Endothelial cell of umbilical vein (primary cell): Measurements from ENCODE around the gene MYO1A. TPM values are rescaled to one million over a fixed set of nuclear protein-coding genes. Genes with fewer than 3 reads are reported as not detected.

Experiments used
- BruUV-seq: library from RNA; stranded (reverse); fragments of 400-500 nt; replicated peaks from 2 replicates; lab custom pipeline; 2021; lab: Mats Ljungman, UMichigan
- CTCF ChIA-PET: fragments of 300-600, 350-600 bp; sonication (Branson Sonifier 250); formaldehyde crosslinking; loops from one replicate; lab custom pipeline; 2021; ENCODE audit warnings: antibody characterized with exemption, inconsistent platforms; lab: Charles Lee
- POLR2A ChIA-PET: fragments of 300-600, 350-600 bp; sonication (Branson Sonifier 250); formaldehyde crosslinking; loops from one replicate; lab custom pipeline; 2021; ENCODE audit warnings: antibody characterized with exemption, inconsistent platforms; lab: Charles Lee
- DNase-seq: peaks from one replicate; pipeline ENCODE4 v3.0.0-alpha.2; 2011; ENCODE audit warnings: low read depth, low spot score
- FAIRE-seq: peaks from 2 replicates; lab custom pipeline; 2011; peaks lifted over from hg19 to GRCh38; lab: Jason Lieb, UNC
- H2AFZ ChIP-seq: 2 replicates; pipeline ENCODE4 v1.6.0; 2012; ENCODE audit warnings: low read depth, low read length, control low read depth, inconsistent platforms
- H3K27ac ChIP-seq: 2 replicates; pipeline ENCODE4 v1.5.1; 2011; ENCODE audit warnings: low read depth, mild to moderate bottlenecking, control low read depth, low read length, moderate library complexity; ENCODE audit not compliant: insufficient read depth
- H3K27me3 ChIP-seq, 2 experiments: 2 replicates each; pipeline versions ENCODE4 v1.6.0 to v1.6.1; 2011; ENCODE audit warnings: low read length in 2 of 2, mixed read lengths in 1 of 2; ENCODE audit not compliant: control insufficient read depth in 2 of 2, insufficient read depth in 2 of 2
- H3K36me3 ChIP-seq, 2 experiments: 2 replicates in 1 of 2; 3 replicates in 1 of 2; pipeline ENCODE4 v1.5.1; 2011; ENCODE audit warnings: low read length in 2 of 2, mild to moderate bottlenecking in 1 of 2, moderate library complexity in 1 of 2; ENCODE audit not compliant: control insufficient read depth in 2 of 2, insufficient read depth in 2 of 2; ENCODE audit errors: extremely low read depth in 1 of 2
- H3K4me1 ChIP-seq: 3 replicates; pipeline ENCODE4 v1.5.1; 2011; ENCODE audit warnings: mild to moderate bottlenecking, low read length; ENCODE audit not compliant: control insufficient read depth, insufficient read depth; ENCODE audit errors: extremely low read depth
- H3K4me2 ChIP-seq: 2 replicates; pipeline ENCODE4 v1.6.1; 2011; ENCODE audit warnings: low read length, control low read depth, mixed read lengths; ENCODE audit not compliant: insufficient read depth
- H3K4me3 ChIP-seq, 3 experiments: fragments of 200-600 bp in 1 of 3; sonication (generic), shearing (Covaris generic) in 1 of 3; replicated peaks in 1 of 3; 2 replicates each; pipeline ENCODE4 v1.5.1; 2011 to 2016; ENCODE audit warnings: control low read depth in 3 of 3, low read length in 3 of 3, mild to moderate bottlenecking in 2 of 3, inconsistent platforms in 1 of 3, low read depth in 1 of 3, moderate library complexity in 1 of 3; ENCODE audit not compliant: insufficient read depth in 1 of 3
- H3K79me2 ChIP-seq: 2 replicates; pipeline ENCODE4 v1.6.0; 2012; ENCODE audit warnings: low read length, inconsistent platforms; ENCODE audit not compliant: control insufficient read depth, insufficient read depth
- H3K9ac ChIP-seq: replicated peaks from 2 replicates; pipeline ENCODE3; 2011; ENCODE audit warnings: low read length, control low read depth; ENCODE audit not compliant: insufficient read depth; ENCODE audit errors: extremely low read depth
- H3K9me1 ChIP-seq: replicated peaks from 3 replicates; pipeline ENCODE4 v1.6.0; 2011; ENCODE audit warnings: mild to moderate bottlenecking, low read length; ENCODE audit not compliant: control insufficient read depth, insufficient read depth; ENCODE audit errors: extremely low read depth
- H3K9me3 ChIP-seq: replicated peaks from 2 replicates; pipeline ENCODE4 v1.5.1; 2012; ENCODE audit warnings: low read length, inconsistent platforms; ENCODE audit not compliant: control insufficient read depth, insufficient read depth
- H4K20me1 ChIP-seq: replicated peaks from 2 replicates; pipeline ENCODE3; 2011; ENCODE audit warnings: mild to moderate bottlenecking, low read length; ENCODE audit not compliant: control insufficient read depth, insufficient read depth; ENCODE audit errors: extremely low read depth
- EZH2 ChIP-seq: IDR thresholded peaks from 2 replicates; pipeline ENCODE4 v1.6.1; 2012; ENCODE audit warnings: borderline replicate concordance, low read depth, mild to moderate bottlenecking, moderate library complexity, low read length, inconsistent platforms; ENCODE audit not compliant: severe bottlenecking
- FOS ChIP-seq: IDR thresholded peaks from 2 replicates; pipeline ENCODE4 v1.6.1; 2011; ENCODE audit warnings: mild to moderate bottlenecking, low read length, moderate library complexity, borderline replicate concordance; ENCODE audit not compliant: insufficient read depth
- GATA2 ChIP-seq: IDR thresholded peaks from 2 replicates; pipeline ENCODE4 v1.7.0; 2011; ENCODE audit warnings: low read depth, mild to moderate bottlenecking, moderate library complexity, mixed read lengths, low read length; ENCODE audit not compliant: insufficient read length, insufficient read depth
- JUN ChIP-seq: IDR thresholded peaks from 2 replicates; pipeline ENCODE4 v1.6.1; 2011; ENCODE audit warnings: borderline replicate concordance, low read depth; ENCODE audit not compliant: insufficient read length, insufficient read depth
- MYC ChIP-seq: IDR thresholded peaks from one replicate; pipeline ENCODE4 v1.6.1; 2011; ENCODE audit warnings: mild to moderate bottlenecking, low read depth, low read length
- POLR2A ChIP-seq: IDR thresholded peaks from 2 replicates; pipeline ENCODE4 v1.6.1; 2012; ENCODE audit warnings: low read depth, mild to moderate bottlenecking, control low read depth, low read length
- dilution Hi-C: fragments of 300-500 bp; cut with MboI; formaldehyde crosslinking; loops from one replicate; pipeline ENCODE4 v1.15.0; 2019; ENCODE audit warnings: low sequenced_read_pairs; ENCODE audit not compliant: extremely low pct_ligation_motif_present
- intact Hi-C: fragments of 100-400 bp; cut with micrococcal nuclease; formaldehyde crosslinking; loops from one replicate; pipeline ENCODE4 v1.10.0; 2022
- polyA plus RNA-seq, 4 experiments: library from polyadenylated mRNA; depleted of rRNA in 3 of 4; stranded (reverse) in 3 of 4; unstranded in 1 of 4; fragments of >200 nt; gene quantifications; 2 replicates each; pipeline versions ENCODE4 v1.2.1 to v1.2.3, GENCODE V29; 2011 to 2012; ENCODE audit warnings: missing spikeins in 1 of 4
- total RNA-seq: library from RNA; stranded (reverse); gene quantifications from 2 replicates; pipeline ENCODE4 v1.2.3, GENCODE V29; 2021
- TF ChIP-seq, protein P1 (sequence below), 2 donors: IDR thresholded peaks; 1 replicate in 1 of 2; 2 replicates in 1 of 2; pipeline ENCODE4 v1.5.1; 2011; ENCODE audit warnings: low read length in 2 of 2, mild to moderate bottlenecking in 2 of 2, moderate library complexity in 2 of 2, control low read depth in 1 of 2, inconsistent platforms in 1 of 2, low read depth in 1 of 2; ENCODE audit not compliant: insufficient read depth in 1 of 2; ENCODE audit errors: extremely low read depth in 1 of 2
- TF ChIP-seq, protein P2 (sequence below): IDR thresholded peaks from 2 replicates; pipeline ENCODE4 v1.6.1; 2011; ENCODE audit not compliant: insufficient read depth, insufficient read length

MYO1A gene
- total and polyA plus RNA-seq, 2 donors (not counting 3 experiments of a cell fraction or from before 2014, with no cell fraction given) = not detected

DNA sequence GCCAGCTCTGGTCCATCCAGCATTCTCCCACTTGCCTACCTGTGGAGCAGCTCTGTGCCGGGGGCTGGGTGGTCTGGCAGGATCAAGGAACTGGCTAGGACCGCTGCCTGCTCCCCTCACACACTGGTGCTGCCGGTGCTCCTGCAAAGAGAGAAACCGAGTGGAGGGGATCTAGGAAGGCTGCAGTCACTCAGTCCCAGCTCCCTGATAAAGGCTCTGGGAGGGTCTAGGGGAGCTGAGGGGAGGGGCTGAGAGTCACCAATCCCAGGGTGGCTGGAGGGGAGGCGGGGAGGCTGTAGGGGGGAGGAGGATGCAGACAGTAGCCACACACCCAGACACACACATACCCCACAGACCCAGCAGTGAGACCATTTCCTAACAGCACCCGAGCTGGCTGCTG lies 33.6 kb downstream of the MYO1A start, which contains the start of gene TAC3:
Gene TAC3 (minus strand): TSS at position 182 of the 400 bp plus-strand sequence. CDS start 732 bp downstream, outside the sequence.
- TF ChIP-seq GATA2 (no peak), POLR2A (no peak), EZH2 (no peak)
- Histone ChIP-seq H4K20me1 (no peaks in the 10 kb centered on the region), H2AFZ (no peak within 1 kb of the TSS), H3K4me1 (no peaks in the 10 kb centered on the region), H3K36me3 (no peaks in the 10 kb centered on the region), H3K27me3 (peaks cover 21% of the 10 kb centered on the region in 2 experiments), H3K9me3 (no peaks in the 10 kb centered on the region), H3K79me2 (no peaks in the 10 kb centered on the region), H3K9me1 (no peaks in the 10 kb centered on the region), H3K4me2 (no peak within 1 kb of the TSS), H3K4me3 (no peak within 1 kb of the TSS), H3K9ac (no peak within 1 kb of the TSS), H3K27ac (no peak within 1 kb of the TSS)
- CTCF ChIA-PET = interaction anchor here (0.7 to 2.6 kb wide), 7 partner anchors 9 to 95 kb away, joined by 3 to 16 read pairs (median 4); partner anchors contain the start of gene STAT6
- POLR2A ChIA-PET = no interaction called here
- no TSS peak for BruUV-seq
- intact Hi-C loops = no loop called here
- DNase-seq = no peak
- dilution Hi-C loops = no loop called here
- no peak for FAIRE-seq

DNA sequence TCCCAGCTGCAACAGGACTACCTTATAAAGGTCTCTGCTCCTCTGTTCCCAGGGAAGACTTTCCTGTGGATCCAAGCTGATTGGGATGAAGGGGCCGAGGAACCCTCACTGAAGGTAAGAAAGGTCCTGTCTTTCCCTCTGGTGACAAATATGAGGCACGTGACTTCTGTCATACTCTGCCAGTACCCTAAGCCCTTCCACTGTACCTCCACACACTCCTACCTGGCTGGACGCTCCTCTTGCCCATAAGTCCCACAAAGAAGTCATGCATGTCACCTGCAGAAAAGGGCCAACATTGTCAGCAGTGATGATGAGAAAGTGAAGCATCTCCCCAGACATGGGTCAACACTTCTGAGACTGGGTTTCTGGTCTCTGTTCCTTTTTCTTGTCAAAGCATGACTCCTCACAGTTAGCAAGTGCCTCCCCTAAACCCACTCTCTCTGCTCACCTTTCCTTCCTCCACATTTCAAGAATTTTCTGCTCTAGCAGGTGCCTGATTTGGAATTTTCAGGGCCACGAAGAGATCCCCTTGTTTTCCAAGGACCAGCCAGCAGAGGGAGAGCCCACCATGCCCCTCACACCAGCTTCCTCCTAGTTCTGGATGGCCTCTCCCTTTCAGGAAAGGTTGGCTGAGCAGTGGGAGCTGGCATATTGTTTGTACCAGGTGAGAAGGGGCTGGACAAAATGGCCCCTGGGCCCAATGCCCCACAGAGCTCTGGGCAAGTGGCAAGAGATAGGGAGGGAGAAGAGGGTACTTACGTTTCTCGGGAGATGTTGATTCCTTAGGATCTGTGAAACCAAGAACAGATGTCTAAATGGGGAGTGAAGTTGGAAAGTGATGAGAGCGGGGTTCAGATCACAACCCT lies 37.1 kb downstream of the MYO1A start:
- Histone ChIP-seq H3K9me1 (no peaks in the 10 kb centered on the region), H3K9ac (no peak overlapping the region), H3K27me3 (peaks cover 23 to 24% of the 10 kb centered on the region in 2 experiments), H3K79me2 (no peaks in the 10 kb centered on the region), H4K20me1 (no peaks in the 10 kb centered on the region), H3K4me1 (no peaks in the 10 kb centered on the region), H2AFZ (no peak overlapping the region), H3K36me3 (no peaks in the 10 kb centered on the region), H3K9me3 (no peaks in the 10 kb centered on the region), H3K4me2 (no peak overlapping the region), H3K4me3 (no peak overlapping the region), H3K27ac (no peak overlapping the region)
- TF ChIP-seq GATA2 (no peak), EZH2 (no peak), MYC (no peak), FOS (no peak), JUN (no peak)
- TF ChIP-seq, protein P1, sequence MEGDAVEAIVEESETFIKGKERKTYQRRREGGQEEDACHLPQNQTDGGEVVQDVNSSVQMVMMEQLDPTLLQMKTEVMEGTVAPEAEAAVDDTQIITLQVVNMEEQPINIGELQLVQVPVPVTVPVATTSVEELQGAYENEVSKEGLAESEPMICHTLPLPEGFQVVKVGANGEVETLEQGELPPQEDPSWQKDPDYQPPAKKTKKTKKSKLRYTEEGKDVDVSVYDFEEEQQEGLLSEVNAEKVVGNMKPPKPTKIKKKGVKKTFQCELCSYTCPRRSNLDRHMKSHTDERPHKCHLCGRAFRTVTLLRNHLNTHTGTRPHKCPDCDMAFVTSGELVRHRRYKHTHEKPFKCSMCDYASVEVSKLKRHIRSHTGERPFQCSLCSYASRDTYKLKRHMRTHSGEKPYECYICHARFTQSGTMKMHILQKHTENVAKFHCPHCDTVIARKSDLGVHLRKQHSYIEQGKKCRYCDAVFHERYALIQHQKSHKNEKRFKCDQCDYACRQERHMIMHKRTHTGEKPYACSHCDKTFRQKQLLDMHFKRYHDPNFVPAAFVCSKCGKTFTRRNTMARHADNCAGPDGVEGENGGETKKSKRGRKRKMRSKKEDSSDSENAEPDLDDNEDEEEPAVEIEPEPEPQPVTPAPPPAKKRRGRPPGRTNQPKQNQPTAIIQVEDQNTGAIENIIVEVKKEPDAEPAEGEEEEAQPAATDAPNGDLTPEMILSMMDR (IDR thresholded peaks at IDR 0.05; ENCODE audit: extremely low read depth in 1 of 2, insufficient read depth in 1 of 2, low read depth in 1 of 2, low read length in 2 of 2) = no peak
- TF ChIP-seq, protein P2, sequence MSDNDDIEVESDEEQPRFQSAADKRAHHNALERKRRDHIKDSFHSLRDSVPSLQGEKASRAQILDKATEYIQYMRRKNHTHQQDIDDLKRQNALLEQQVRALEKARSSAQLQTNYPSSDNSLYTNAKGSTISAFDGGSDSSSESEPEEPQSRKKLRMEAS = no peak
- FAIRE-seq = no peak
- DNase-seq = no peak
- no TSS peak for BruUV-seq
- intact Hi-C loops = no loop called here
- CTCF ChIA-PET = interaction anchor here (1.0 to 1.7 kb wide), 2 partner anchors 28 to 99 kb away, joined by 3 to 5 read pairs; no protein-coding TSS in a partner anchor
- POLR2A ChIA-PET = no interaction called here
- dilution Hi-C loops = no loop called here
